ENCODE data around the gene SPRY2.

GRCh38 chr13:80386592-80386991, 45.7 kb upstream of the SPRY2 start:
- TF ChIP-seq, protein P1, sequence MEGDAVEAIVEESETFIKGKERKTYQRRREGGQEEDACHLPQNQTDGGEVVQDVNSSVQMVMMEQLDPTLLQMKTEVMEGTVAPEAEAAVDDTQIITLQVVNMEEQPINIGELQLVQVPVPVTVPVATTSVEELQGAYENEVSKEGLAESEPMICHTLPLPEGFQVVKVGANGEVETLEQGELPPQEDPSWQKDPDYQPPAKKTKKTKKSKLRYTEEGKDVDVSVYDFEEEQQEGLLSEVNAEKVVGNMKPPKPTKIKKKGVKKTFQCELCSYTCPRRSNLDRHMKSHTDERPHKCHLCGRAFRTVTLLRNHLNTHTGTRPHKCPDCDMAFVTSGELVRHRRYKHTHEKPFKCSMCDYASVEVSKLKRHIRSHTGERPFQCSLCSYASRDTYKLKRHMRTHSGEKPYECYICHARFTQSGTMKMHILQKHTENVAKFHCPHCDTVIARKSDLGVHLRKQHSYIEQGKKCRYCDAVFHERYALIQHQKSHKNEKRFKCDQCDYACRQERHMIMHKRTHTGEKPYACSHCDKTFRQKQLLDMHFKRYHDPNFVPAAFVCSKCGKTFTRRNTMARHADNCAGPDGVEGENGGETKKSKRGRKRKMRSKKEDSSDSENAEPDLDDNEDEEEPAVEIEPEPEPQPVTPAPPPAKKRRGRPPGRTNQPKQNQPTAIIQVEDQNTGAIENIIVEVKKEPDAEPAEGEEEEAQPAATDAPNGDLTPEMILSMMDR (IDR thresholded peaks at IDR 0.05): no peak
- TF ChIP-seq POLR2A (IDR thresholded peaks at IDR 0.05): no peak
